ENCODE data around the gene CEP57. TPM values are rescaled to one million over a fixed set of nuclear protein-coding genes. Genes with fewer than 3 reads are reported as not detected.

The CEP57 gene
- total RNA-seq, 2 donors from 2014 or later = 30.4 to 72.8 TPM

DNA sequence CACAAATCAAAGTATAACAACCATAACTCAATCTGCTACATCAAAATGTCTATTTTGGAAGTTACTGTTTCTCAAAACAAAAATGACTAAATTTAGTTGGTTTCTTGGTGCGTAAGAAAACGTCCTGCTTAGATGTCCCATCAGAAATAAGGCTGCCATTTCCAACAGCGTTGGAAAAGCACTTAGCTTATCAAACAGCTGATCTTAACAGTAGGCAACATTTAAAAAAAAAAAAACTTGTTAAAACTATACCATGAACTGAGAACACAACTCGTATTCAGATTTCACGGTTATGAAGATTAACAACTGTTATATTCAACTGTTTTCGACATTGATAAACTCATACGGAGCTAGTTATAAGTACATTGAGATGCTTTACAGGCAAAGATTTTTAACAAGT, 2.4 kb downstream of the CEP57 start:
- intact Hi-C loops (cut with DNase I) = no loop called here
- H3K27me3 ChIP-seq = no peaks in the 10 kb centered on the region
- no peak overlapping the region for H3K4me3 ChIP-seq
- H3K9me3 ChIP-seq = no peaks in the 10 kb centered on the region
- no peaks in the 10 kb centered on the region for H3K36me3 ChIP-seq (replicated peaks in 1 of 2; ENCODE audit: insufficient read depth in 1 of 2, low read depth in 2 of 2)
- ATAC-seq = no peak
- peaks cover 58% of the 10 kb centered on the region for H3K4me1 ChIP-seq
- WGBS, 2 donors = 84 to 89% methylated on average over 7 of the region's 7 CpGs
- TF ChIP-seq CTCF (IDR thresholded peaks at IDR 0.05) (no peak), POLR2A (IDR thresholded peaks at IDR 0.05) (no peak)
- DNase-seq = no peak
- H3K27ac ChIP-seq = no peak overlapping the region

DNA sequence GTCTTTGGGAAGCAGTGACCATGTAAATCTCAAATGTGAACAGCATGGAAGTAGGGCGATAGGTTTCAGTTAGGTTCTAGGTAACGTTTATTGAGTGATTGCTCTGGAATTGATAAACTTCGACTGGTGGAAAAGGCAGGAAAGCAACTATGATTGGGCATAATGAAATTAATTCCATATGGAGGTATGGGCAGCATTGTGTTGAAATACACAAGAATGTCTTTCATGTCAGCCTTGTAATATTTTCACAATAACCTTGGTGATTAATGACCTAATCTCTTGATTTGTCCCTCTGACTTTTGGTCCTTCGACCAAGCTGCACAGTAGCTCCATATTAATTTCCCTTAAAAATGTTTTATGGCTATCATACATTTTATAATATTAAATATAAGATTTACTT, 2.8 kb downstream of the CEP57 start:
- ATAC-seq = no peak
- DNase-seq = no peak
- Histone ChIP-seq H3K36me3 (replicated peaks in 1 of 2; ENCODE audit: insufficient read depth in 1 of 2, low read depth in 2 of 2) (no peaks in the 10 kb centered on the region), H3K27ac (no peak overlapping the region), H3K9me3 (no peaks in the 10 kb centered on the region), H3K4me3 (no peak overlapping the region), H3K4me1 (peaks cover 56% of the 10 kb centered on the region), H3K27me3 (no peaks in the 10 kb centered on the region)
- intact Hi-C loops (cut with DNase I) = no loop called here
- TF ChIP-seq POLR2A (IDR thresholded peaks at IDR 0.05) (no peak), CTCF (IDR thresholded peaks at IDR 0.05) (no peak)
- WGBS, 2 donors = 79 to 80% methylated on average over 4 of the region's 4 CpGs

DNA sequence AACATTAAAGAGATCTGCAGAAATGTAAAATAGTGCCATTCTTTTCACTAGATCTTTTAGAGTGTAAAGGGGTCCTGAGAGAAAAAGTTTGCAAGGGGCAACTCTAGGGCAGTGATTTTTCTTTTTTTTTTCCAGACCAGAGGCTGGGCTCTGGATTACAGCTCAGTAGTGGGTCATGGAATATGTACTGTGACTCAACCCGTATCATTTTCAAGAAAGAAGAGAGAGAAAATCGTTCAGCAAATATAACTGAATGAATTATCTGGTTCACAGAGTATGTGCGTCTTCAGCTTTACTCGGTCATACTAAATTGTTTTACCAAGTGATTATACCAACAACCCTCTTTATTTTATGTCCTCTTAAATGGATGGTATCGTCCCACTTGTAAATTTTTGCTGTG, 3.8 kb downstream of the CEP57 start:
- DNase-seq (no peak), ATAC-seq (no peak)
- no peaks in the 10 kb centered on the region for H3K9me3 ChIP-seq
- peaks cover 49% of the 10 kb centered on the region for H3K4me1 ChIP-seq
- WGBS, 2 donors = 84 to 87% methylated on average over 5 of the region's 5 CpGs
- intact Hi-C loops (cut with DNase I) = no loop called here
- no peak overlapping the region for H3K27ac ChIP-seq
- no peaks in the 10 kb centered on the region for H3K36me3 ChIP-seq (replicated peaks in 1 of 2; ENCODE audit: insufficient read depth in 1 of 2, low read depth in 2 of 2)
- TF ChIP-seq POLR2A (IDR thresholded peaks at IDR 0.05) = no peak
- TF ChIP-seq CTCF (IDR thresholded peaks at IDR 0.05) = no peak
- H3K4me3 ChIP-seq = no peak overlapping the region
- no peaks in the 10 kb centered on the region for H3K27me3 ChIP-seq

DNA sequence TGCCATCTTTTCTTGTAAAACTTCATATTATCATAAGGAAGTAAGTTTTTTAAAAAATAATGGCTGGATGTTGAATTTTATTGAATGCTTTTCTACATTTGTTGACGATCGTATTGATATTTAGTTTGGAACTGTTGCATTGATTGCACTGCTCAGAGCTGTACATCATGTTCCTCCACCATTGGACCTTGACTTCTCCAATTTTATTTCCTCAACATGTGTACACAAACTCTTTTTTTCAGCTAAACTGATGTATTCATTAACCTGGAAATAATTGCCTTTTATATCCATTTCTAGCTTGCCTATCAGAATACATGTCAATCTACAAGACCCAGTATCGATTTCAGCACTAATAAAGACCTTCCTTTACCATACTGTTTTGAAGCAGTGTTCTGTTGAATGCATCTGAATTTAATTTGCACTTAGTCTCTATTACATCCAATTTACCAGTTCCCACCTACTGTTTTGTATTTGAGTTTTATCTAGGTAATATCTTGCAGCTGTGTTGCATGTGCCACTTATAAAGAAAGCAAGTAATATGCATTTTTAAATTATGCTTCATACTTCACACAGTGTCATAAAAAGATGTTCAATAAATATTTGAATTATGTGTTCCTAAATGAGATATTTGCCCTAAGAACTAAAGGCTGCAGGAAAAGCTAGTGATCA, 5.5 kb downstream of the CEP57 start:
- intact Hi-C loops (cut with DNase I) = no loop called here
- peak; percentile 49 for ATAC-seq
- peak in 1 of 4 donors; percentile 11 for DNase-seq
- Histone ChIP-seq H3K36me3 (replicated peaks in 1 of 2; ENCODE audit: insufficient read depth in 1 of 2, low read depth in 2 of 2) (no peaks in the 10 kb centered on the region), H3K4me3 (no peak overlapping the region), H3K27me3 (no peaks in the 10 kb centered on the region), H3K4me1 (peaks cover 49% of the 10 kb centered on the region), H3K27ac (peak overlapping the region in 2 of 4 donors; percentile 9 to 39), H3K9me3 (no peaks in the 10 kb centered on the region)
- WGBS, 2 donors = 14 to 19% methylated on average over 3 of the region's 3 CpGs
- TF ChIP-seq CTCF (IDR thresholded peaks at IDR 0.05) = no peak
- no peak for TF ChIP-seq POLR2A (IDR thresholded peaks at IDR 0.05)

GRCh38 chr11:95796501-95796900, 6.2 kb downstream of the CEP57 start:
- no peak overlapping the region for H3K4me3 ChIP-seq
- TF ChIP-seq POLR2A (IDR thresholded peaks at IDR 0.05) (no peak), CTCF (IDR thresholded peaks at IDR 0.05) (no peak)
- WGBS, 2 donors = 64 to 73% methylated on average over 4 of the region's 4 CpGs
- no peak for ATAC-seq
- no peak for DNase-seq
- H3K36me3 ChIP-seq (replicated peaks in 1 of 2; ENCODE audit: insufficient read depth in 1 of 2, low read depth in 2 of 2) = no peaks in the 10 kb centered on the region
- no peaks in the 10 kb centered on the region for H3K9me3 ChIP-seq
- H3K27me3 ChIP-seq = no peaks in the 10 kb centered on the region
- H3K27ac ChIP-seq = no peak overlapping the region
- peaks cover 45% of the 10 kb centered on the region for H3K4me1 ChIP-seq
- intact Hi-C loops (cut with DNase I) = no loop called here
